HG03025 (cell line): ENCODE results near the gene MRAP.
"Not testable (repeated sequence)": the region's sequence is repeated elsewhere in the genome, so short reads cannot be mapped to it uniquely, and the experiment has no call there.

Experiments
- ATAC-seq: cut with Tn5 transposase; IDR thresholded peaks from one replicate; pipeline ENCODE4 v1.9.1; 2021; ENCODE audit warnings: mild to moderate bottlenecking, moderate library complexity; ENCODE audit not compliant: unreplicated experiment, low FRiP score

MRAP gene

DNA sequence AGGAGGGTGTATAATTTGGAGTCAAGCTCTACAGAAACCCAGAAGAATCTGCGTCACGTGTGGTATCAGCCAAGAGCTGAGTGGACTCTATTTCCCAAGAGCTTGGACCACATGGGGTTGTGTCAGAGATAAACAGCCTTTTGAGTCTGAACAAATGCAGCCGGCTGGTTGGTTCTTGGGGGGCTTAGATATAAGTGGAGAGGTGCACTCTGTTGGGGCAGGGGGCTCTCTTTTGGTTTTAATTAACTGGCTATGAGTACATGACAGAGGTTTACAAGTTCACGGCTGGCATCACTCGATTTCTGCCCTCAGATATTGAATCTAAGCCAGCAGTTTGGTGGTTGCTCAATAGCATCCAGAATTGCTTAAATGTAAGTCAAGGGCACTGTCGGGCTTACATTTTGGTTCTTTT lies 501 bp upstream of the MRAP start:
- ATAC-seq: no peak

DNA sequence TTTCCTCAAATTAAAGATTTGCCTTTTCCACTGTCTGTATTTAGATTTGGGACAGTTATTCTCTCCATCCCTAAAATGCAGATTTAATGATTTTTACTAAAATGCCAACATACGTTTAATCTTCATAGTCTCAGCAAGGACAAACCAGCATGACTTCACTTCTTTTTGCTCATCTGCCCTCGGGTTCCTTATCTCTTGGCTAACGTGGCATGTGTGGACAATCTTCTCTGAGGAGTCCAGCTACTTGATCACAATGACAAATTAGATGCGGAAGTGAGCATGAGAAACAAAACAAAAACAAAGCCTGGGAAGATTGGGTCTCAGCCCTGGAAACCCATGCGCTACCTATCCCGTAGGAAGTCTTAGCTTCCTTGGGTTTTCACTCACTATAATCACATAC lies 1.0 kb downstream of the MRAP start:
- ATAC-seq: no peak

DNA sequence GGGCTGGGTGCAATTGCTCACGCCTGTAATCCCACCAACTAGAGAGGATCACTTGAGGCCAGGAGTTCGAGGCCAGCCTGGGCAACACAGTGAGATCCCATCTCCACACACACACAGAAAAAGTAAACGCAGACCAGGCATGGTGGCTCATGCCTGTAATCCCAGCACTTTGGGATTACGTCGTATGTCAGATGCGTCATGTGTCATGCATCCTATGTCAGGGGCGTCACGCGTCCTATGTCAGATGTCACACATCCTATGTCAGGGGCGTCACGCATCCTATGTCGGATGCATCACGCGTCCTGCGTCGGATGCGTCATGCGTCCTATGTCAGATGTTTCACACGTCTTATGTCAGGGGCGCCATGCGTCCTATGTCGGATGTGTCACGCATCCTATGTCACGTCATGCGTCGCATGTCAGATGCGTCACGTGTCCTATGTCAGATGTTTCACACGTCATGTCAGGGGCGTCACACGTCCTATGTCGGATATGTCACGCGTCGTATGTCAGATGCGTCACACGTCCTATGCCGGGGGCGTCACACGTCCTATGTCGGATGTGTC lies 1.5 kb downstream of the MRAP start:
- ATAC-seq: no peak

DNA sequence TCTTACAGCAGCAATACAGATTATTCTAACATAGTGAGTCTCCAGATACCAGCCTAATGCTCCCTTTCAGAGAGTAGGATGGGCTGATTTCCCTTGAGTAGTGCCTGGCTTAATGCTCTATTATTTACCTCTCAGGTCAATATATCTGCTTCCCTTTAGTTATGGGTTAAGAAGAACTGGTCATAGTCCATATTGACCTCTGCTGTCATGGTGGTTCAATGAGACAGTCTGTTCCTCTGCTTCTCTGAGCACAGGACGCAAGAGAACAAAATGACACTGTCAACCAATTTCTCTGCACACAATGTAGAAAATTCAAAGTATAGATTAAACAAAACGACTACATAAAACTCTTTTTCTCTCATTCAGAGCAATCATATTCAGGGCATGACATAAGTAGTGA lies 2.9 kb downstream of the MRAP start:
- no peak for ATAC-seq

DNA sequence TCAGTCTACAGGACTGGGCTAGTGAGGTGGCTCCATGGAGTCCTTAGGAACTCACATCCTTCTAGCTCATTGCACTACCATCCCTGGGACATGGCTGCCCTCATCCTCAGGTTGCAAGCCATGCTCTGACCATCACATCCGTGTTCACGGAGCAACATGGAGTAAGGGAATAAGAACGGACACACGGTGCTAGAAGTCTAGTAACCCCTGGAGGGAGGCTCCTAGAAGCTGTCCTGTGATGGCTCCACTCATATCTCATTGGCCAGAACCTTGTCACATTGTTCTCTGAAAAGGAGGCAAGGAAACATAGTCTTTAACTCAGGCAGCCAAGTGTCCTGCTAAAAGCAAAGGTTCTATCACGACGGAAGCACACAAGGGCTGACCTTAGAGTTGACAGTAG lies 3.9 kb downstream of the MRAP start:
- ATAC-seq: no peak

DNA sequence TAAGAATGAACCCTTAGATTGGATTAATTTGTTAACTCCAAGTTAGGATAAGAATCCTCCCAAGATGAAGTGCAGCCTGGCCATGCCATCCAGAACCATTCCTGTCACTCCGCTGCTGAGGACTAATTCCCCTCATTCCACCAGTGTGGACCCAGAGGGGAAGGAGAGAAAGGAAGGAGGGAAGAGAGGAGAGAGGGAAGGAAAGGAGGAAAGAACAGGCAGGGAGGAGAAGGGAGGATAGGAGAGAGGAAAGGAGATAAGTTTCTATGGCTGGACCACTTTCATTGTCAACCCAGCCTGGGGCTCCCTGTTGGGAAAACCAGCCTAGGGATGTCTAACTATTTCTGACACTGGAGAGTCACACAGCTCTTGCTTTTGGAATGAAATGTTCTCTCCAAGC lies 4.7 kb downstream of the MRAP start:
- no peak for ATAC-seq

DNA sequence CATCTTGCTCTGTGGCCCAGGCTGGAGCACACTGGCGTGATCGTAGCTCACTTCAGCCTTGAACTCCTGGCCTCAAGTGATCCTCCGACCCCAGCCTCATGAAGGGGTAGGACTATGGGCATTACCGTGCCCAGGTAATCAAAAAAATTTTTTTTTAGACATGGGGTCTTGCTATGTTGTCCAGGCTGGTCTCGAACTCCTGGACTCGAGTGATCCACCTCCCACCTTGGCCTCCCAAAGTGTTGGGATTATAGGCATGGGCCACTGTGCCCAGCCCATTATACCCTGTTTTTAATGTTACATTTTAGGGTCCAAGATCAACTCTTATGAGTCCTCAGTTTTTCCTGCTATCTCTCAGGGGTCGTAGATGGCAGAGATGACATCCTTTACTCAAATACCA lies 6.3 kb downstream of the MRAP start:
- ATAC-seq: no peak

DNA sequence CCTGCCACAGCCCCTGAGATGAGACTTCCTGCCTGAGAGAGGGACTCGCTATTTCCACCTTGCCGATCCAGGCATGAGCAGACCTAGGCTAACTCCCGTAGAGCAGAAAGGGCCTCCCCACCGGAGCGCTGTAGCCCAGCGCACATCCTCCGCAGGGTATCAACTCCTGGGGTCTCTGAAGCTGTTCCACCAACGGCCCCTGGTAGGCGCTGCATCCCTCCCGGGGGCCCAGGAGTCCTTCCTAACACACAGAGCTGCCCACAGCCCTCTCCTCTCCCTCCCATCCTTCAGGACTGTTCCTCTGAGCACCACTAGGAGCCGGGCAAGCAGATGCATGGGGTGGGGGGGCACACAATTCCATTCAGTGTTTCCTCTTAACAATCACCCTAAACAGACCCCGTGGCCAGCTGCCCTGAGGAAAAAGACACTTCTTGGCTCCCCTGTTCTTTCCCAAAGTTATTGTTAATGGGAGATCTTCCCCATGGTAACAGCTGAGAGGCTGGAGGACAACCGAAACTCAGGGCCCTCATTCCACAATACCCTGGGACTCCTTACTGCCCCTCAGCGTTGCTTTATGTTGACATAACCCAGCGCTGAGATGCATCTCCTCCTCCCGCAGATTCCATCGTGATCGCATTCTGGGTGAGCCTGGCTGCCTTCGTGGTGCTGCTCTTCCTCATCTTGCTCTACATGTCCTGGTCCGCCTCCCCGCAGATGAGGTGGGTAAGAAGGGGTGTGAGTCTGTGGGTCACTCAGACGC lies 7.5 kb downstream of the MRAP start:
- ATAC-seq: no peak

DNA sequence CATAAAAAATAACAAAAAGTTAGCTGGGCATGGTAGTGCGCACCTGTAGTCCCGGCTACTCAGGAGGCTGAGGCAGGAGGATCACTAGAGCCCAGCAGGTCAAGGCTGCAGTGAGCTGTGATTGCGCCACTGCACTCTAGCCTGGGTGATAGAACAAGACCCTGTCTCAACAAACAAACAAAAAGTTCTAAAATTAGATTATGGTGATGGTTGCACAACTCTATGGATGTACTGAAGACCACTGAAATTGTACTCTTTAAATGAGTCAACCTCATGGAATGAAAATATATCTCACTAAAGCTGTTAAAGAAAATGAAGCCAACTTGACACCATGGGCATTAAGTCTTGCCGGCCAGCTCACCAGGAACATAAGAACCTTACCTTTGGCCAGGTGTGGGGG lies 9.1 kb downstream of the MRAP start:
- no peak for ATAC-seq

DNA sequence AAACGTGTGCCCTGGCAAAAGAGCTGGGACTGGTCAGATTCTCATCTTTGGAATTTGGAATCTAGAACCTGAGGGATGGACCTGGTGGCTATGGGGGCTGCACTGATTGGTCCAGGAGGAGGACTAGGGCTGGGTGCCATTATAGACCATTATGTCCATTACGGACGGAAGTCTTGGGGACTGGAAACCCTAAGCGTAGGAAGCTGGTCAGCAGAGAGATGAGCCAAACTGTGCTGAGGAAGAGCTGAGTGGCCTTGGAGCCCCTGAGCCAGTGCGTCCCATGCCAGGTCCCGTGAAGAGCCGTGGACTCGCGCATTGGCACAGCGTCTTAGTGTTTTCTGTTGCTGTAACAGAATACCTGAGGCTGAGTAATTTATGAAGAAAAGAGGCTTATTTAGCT lies 10.0 kb downstream of the MRAP start:
- ATAC-seq: no peak

DNA sequence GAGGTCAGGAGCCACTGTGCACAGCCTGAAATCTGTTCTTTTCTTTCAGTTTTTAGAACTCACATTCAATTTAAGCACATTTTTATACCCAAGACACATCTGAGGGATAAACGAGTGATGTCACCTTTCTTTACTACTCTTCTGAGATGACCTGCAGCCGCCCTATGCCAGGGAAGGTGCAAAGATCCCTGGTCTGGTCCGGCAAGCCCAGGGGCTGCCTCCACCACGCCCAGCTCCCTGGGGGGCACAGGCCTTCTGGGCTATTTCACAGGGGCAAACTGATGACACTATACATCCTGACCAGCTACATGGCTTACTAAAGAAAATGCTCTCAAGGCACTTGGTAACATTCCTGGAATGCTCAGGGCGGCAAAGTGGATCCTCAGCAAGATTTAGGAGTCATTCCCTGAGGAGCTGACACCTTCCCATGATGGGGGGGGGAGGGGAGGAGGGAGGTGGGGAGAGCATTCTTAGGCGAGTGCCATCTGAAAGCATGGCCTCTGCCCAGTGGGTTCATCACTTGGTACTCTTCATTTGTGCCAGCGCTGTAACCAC lies 11.3 kb downstream of the MRAP start:
- no peak for ATAC-seq

DNA sequence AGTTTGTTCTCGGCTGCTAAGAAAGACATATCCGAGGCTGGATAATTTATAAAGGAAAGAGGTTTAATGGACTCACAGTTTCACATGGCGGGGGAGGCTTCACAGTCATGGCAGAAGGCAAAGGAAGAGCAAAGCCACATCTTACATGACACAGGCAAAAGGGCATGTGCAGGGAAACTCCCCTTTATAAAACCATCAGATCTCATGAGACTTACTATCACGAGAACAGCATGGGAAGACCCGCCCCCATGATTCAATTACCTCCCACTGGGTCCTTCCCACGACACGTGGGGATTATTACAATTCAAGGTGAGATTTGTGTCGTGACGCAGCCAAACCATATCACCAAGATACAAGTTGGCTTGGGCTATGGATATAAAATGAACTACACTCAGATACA lies 12.3 kb downstream of the MRAP start:
- not testable (repeated sequence) for ATAC-seq

DNA sequence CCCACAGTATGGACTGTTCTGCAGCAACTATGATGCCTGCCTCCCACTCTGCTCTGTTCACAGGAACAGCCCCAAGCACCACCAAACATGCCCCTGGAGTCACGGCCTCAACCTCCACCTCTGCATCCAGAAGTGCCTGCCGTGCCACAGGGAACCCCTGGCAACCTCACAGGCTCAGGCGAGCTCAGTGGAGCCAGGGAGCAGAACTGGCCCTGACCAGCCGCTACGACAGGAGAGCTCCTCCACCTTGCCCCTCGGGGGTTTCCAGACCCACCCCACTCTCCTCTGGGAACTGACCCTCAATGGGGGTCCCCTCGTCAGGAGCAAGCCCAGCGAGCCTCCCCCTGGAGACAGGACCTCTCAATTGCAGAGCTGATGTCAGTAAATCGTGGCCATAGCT lies 13.0 kb downstream of the MRAP start:
- ATAC-seq: no peak

DNA sequence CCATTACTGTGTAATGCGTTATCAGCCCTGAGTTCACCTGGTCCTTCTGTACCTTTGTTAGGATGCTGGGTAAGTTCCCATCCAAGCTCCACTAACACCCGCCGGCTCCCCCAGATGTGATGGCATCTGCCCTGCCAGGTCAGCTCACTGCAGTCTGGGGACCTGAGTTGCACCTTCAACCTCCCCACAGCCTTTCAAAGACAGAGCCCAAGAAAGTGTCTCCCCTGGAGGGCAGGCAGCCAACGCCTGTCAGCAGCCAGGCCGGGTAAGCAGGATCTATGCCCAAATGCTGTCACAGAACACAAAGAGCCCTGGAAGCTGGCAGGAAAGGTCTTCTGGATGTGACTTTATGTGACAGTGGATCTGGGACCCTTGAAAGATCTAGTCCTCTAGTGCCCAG lies 13.7 kb downstream of the MRAP start:
- no peak for ATAC-seq

DNA sequence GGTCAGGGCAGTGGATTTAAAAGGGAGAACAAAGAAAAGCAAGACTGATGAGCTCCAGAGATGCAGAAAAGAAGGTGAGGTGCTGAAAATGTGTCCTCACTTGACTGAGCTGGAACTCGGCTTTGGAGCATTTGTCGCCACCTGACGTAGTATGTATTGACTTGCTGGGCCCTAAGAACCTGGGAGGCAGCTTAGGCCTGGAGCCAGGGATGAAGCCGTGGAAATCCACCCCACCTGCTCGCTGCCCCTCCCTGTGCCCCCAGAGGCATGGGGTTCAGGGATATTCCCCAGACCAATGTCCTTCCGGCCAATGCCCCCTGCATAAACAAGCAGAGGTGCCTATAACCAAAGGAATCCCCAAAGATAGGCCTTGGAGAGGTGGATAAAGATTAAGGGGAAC lies 14.3 kb downstream of the MRAP start:
- ATAC-seq: no peak

DNA sequence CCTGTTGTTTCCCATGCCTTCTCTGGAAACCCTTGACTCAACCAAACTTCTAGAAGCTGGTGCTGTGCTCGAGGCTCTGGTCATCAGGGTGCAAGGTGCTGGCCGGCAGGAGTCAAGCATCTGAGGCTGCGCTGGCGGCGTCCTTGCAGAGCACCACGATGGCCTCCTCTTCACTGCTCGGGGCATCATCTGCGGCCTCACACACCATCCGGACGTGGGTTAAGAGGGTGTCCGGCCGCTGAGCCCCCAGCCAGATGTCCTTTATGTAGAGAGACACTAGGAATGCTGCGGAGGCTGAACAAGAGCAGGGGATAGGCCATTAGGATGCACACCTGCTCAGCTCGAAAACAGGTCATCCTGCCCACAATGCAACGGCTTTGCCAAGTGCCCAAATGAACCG lies 16.2 kb downstream of the MRAP start:
- ATAC-seq: no peak

DNA sequence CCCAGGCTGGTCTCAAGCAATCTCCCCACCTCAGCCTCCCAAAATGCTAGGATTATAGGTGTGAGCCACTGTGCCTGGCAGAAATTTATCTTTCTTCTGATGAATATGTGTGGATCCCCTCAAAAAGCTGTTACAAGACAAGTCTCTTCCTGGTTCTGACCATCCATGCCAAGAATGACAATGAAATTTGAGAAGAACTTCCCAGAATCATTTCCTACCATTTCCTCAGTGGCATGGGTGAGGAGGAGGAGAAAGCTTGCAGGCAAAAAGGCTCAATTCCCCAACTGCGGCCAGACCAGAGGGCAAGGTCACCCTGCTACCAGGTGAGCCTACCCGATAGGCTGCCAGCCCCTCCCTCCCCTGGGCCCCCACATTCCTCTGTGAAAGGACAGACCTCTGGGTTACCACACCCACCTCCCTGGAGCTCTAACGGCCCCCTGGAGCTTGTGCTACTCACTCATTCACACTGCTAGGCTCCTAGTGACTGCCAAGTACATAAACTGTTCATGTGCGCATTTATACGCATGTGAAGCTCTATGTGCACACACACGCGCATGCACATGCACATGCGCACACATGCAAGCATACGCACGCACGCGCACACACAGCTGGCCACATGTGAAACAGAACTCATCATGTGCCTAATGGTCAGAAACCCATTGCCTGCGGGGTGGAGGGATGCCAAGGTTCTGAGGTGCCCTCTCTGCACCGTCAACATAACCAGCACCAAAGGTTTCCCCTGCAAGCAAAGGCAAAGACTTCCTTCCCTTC lies 17.0 kb downstream of the MRAP start:
- ATAC-seq: no peak

DNA sequence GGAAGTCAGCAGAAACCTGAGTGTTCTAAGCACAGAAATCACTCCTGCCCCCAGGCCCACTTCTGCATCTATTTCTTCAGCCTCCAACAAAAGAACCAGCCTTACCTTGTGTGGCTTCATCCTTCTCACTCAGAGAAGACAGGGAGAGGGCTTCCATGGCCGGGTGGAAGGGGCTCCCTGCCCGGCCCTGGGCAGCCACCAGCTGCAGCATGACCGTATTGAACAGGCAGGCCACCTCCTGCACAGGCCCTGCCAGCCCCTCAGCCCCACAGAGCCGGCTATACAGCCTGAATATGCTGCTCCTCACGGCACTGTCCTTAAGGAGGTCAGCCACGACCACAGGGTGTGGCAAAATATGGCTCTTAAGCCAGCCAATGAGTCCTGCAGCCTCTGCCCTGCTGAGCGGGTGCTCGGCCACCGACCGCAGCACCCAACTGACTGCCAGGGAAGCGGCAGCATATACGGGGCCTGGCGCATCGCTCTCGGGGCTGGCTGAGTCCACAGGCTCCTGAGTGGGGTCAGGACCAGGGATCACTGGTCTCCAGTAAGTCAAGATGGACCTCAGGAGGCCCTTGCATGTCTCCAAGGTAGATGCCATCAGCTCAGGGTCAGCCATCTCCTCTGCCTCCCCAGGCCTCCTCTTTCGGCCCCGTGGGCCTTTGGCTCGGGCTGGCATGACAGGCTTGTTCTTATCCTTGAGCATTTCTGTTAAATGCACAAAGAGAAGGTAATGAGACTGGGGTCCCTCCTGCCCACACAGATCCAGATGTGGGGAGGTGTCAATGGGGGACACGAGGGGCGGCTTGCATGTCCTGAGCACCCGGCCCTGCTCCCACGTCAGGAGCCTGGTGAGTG lies 17.9 kb downstream of the MRAP start:
- ATAC-seq: no peak

DNA sequence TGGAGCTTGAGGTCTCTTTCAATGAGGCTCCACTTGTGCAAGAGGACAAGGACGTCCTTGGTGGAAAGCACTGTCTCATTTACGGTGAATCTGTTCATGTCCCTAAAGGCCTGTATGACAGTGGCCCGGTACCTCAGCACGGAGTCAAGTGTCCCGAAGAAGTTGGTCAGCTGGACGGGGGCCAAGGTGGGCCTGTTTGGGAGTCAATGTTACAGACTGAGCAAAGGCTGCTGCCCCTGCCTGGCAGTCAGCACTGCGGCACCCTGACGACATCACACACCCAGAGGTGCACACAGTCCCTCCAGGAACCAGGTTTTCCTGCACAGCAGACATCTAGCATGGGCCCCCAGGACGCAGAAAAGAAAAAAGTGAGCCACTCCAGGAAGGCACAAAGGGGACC lies 19.1 kb downstream of the MRAP start:
- no peak for ATAC-seq

DNA sequence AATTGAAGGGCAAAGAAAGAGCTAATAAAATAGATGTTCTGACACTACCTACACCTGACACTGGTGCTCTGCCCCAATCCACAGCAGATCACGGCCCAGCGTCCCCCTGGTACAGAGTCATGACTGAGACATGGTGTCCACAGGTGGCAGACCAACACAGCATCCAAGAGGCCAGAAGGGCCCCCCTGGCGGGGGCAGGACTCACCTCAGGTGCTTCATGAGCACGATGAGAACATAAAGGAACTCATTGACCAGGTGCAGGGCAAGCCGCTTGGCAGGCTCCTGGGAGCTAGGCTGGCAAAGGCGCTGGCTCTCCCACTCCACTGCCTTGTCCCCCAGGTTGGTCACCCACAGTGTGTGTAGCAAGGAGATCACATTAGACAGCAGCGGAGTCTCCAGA lies 20.4 kb downstream of the MRAP start:
- ATAC-seq: no peak

DNA sequence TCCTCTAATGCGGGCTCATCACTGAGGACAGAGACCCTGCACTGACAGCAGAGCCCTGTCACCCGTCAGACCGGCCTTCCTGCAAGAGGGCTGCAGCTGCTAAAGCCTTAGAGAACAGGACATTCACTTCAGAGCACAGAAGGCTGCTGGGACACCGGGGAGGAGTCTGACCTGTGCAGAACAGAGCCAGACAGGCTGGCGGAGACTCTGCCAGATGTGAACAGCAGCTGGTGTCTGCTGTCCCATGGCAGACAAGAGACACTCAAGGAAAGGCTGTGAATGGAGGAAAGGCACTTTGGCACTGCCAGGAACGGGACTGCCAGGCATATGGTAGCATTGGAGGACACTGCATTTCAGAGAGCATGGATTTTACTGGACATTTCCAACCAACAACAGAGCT lies 21.4 kb downstream of the MRAP start:
- ATAC-seq: no peak
